Adrenal gland (tissue), 12 donors: ENCODE data around the gene TEKTIP1. TPM values are rescaled to one million over a fixed set of nuclear protein-coding genes. Genes with fewer than 3 reads are reported as not detected.

Source experiments
- DNase-seq, 7 donors: peaks; one replicate each; pipeline ENCODE4 v3.0.0-alpha.2; 2019 to 2020
- H3K27ac ChIP-seq, 5 donors: fragments of 200-600 bp; sonication (generic) in 4 of 5; 1 replicate in 3 of 5; 2 replicates in 2 of 5; pipeline versions ENCODE4 v1.5.1 to v1.8.0; 2016 to 2020; ENCODE audit warnings: mild to moderate bottlenecking in 1 of 5
- H3K27me3 ChIP-seq: fragments of 200-600 bp; 2 replicates; pipeline ENCODE4 v1.8.0; 2021
- H3K36me3 ChIP-seq, 2 donors: fragments of 200-600 bp; replicated peaks in 1 of 2; 1 replicate in 1 of 2; 2 replicates in 1 of 2; pipeline versions ENCODE4 v1.5.1 to v1.8.0; 2018 to 2022
- H3K4me1 ChIP-seq, 2 donors: fragments of 200-600 bp; replicated peaks in 1 of 2; 1 replicate in 1 of 2; 2 replicates in 1 of 2; pipeline versions ENCODE4 v1.5.1 to v1.8.0; 2018 to 2021
- H3K4me3 ChIP-seq, 4 donors: fragments of 200-600 bp; sonication (generic) in 3 of 4; one replicate each; pipeline ENCODE4 v1.5.1; 2016 to 2018
- H3K9me3 ChIP-seq, 3 donors: fragments of 200-600 bp; sonication (generic) in 1 of 3; replicated peaks in 1 of 3; 1 replicate in 2 of 3; 2 replicates in 1 of 3; pipeline versions ENCODE4 v1.5.1 to v1.8.0; 2016 to 2021
- CTCF ChIP-seq, 6 experiments: fragments of 450-650 bp in 4 of 6; fragments of 200-600 bp in 2 of 6; sonication (generic) in 1 of 6; IDR thresholded peaks; 1 replicate in 5 of 6; 2 replicates in 1 of 6; pipeline versions ENCODE4 v1.5.1 to v1.8.0; 2016 to 2021; ENCODE audit warnings: antibody characterized with exemption in 6 of 6, mild to moderate bottlenecking in 2 of 6, moderate library complexity in 1 of 6
- POLR2A ChIP-seq, 2 donors: fragments of 450-650 bp; IDR thresholded peaks; one replicate each; pipeline ENCODE4 v1.6.1; 2017; ENCODE audit warnings: antibody characterized with exemption in 2 of 2, mild to moderate bottlenecking in 2 of 2, moderate library complexity in 1 of 2
- WGBS, 4 donors: extraction: QIAGEN DNeasy Blood & Tissue Kit in 2 of 4; methylation state at CpG; one replicate each; pipeline versions ENCODE4 v1.1.5 to v1.1.7; 2013 to 2017; 5-methylcytosine and 5-hydroxymethylcytosine counted together
- intact Hi-C, 2 donors: fragments of 100-400 bp; cut with DNase I; formaldehyde crosslinking; loops; one replicate each; pipeline versions ENCODE4 v1.14.1 to v1.15.0; 2022 to 2023
- polyA plus RNA-seq, 3 donors: library from polyadenylated mRNA; stranded (reverse); fragments of 200-250 nt in 2 of 3; fragments of 350-450 nt in 1 of 3; fragmentation: Illumina TruSeq in 1 of 3; extraction: RNeasy Lipid Tissue Mini Kit (QIAGEN cat#74804) in 1 of 3; gene quantifications; one replicate each; pipeline ENCODE4 v1.2.3, GENCODE V29; 2013 to 2014
- total RNA-seq, 9 donors: library from RNA; depleted of rRNA in 4 of 9; stranded (reverse); fragments of >200 nt in 4 of 9; fragments of 120-200 nt in 1 of 9; fragmentation: NEBNext Ultra II Directional in 1 of 9; extraction: Animal tissue kit (Norgen Biotek cat#: 25700) in 1 of 9; gene quantifications; one replicate each; pipeline versions ENCODE4 v1.1.0 to v1.2.4, GENCODE V29; 2013 to 2023
- donor health status: healthy with polysubstance abuse.
- donor health status: Bipolar disorder and iron deficiency.
- donor health status: DM: yes; HTN: yes; CAD: no.
- donor health status: DM: no; HTN: no; CAD: no.
- donor health status: DM: no; HTN: no; CAD: no.
- donor health status: DM: yes; HTN: yes; CAD: no.

TEKTIP1 gene
- total and polyA plus RNA-seq, 12 donors: 0.68 to 3.6 (median 1.4) TPM; not detected in 5

- 0% methylated on average over 9 to 52 of the region's 52 CpGs for WGBS, 4 donors
- no peaks in the 10 kb centered on the region for H3K9me3 ChIP-seq
- peak; percentile 94 to 98 (median 96) for DNase-seq
- intact Hi-C loops: no loop called here
- peaks cover 0 to 10% of the 10 kb centered on the region in 2 donors for H3K36me3 ChIP-seq
- peak within 1 kb of the TSS; percentile 85 to 97 (median 92) for H3K27ac ChIP-seq
- no peaks in the 10 kb centered on the region for H3K27me3 ChIP-seq
- TF ChIP-seq CTCF (IDR thresholded peaks at IDR 0.05): no peak
- TF ChIP-seq POLR2A (IDR thresholded peaks at IDR 0.05): peak; percentile 44 to 47
- peaks cover 19 to 30% of the 10 kb centered on the region in 2 donors for H3K4me1 ChIP-seq
- H3K4me3 ChIP-seq: peak within 1 kb of the TSS; percentile 17 to 82 (median 54)
These were observed 38.4 kb upstream of the TEKTIP1 start, which contains the start of gene DOHH for GRCh38 chr19:3500429-3501101. DOHH (minus strand) TSS chr19:3500674; CDS start chr19:3496814, 3,860 bp downstream.

- Histone ChIP-seq H3K4me3 (no peak overlapping the region), H3K4me1 (peaks cover 20 to 31% of the 10 kb centered on the region in 2 donors), H3K27ac (peak overlapping the region in 1 of 5 donors; percentile 86), H3K27me3 (no peaks in the 10 kb centered on the region), H3K36me3 (no peaks in the 10 kb centered on the region), H3K9me3 (no peaks in the 10 kb centered on the region)
- DNase-seq: no peak
- TF ChIP-seq POLR2A (IDR thresholded peaks at IDR 0.05) (no peak), CTCF (IDR thresholded peaks at IDR 0.05) (no peak)
- WGBS, 4 donors: 81 to 93% (median 86%) methylated on average over 3 of the region's 3 CpGs
- intact Hi-C loops: no loop called here
These were observed 37.2 kb upstream of the TEKTIP1 start for GRCh38 chr19:3501780-3502179.

GRCh38 chr19:3503036-3503572 is 35.9 kb upstream of the TEKTIP1 start:
- DNase-seq: peak; percentile 85 to 95 (median 92)
- no peak for TF ChIP-seq POLR2A (IDR thresholded peaks at IDR 0.05)
- no peak for TF ChIP-seq CTCF (IDR thresholded peaks at IDR 0.05)
- Histone ChIP-seq H3K27ac (peak overlapping the region; percentile 44 to 86 (median 66)), H3K36me3 (no peaks in the 10 kb centered on the region), H3K27me3 (no peaks in the 10 kb centered on the region), H3K9me3 (no peaks in the 10 kb centered on the region), H3K4me1 (peaks cover 30 to 38% of the 10 kb centered on the region in 2 donors), H3K4me3 (no peak overlapping the region)
- intact Hi-C loops: no loop called here
- 38 to 48% (median 41%) methylated on average over 8 to 13 of the region's 13 CpGs for WGBS, 4 donors

- TF ChIP-seq POLR2A (IDR thresholded peaks at IDR 0.05) (no peak), CTCF (IDR thresholded peaks at IDR 0.05) (no peak)
- peaks cover 0 to 4% of the 10 kb centered on the region in 2 donors for H3K36me3 ChIP-seq
- WGBS, 4 donors: 79 to 85% (median 83%) methylated on average over 5 of the region's 5 CpGs
- no peaks in the 10 kb centered on the region for H3K9me3 ChIP-seq
- no peak overlapping the region for H3K4me3 ChIP-seq
- H3K27me3 ChIP-seq: no peaks in the 10 kb centered on the region
- no peak for DNase-seq
- intact Hi-C loops: no loop called here
- H3K4me1 ChIP-seq: peaks cover 29 to 39% of the 10 kb centered on the region in 2 donors
- H3K27ac ChIP-seq: peak overlapping the region in 1 of 5 donors; percentile 22
These were observed 34.2 kb upstream of the TEKTIP1 start for GRCh38 chr19:3504735-3505134.
